CD4-positive, alpha-beta T cell treated with Interleukin-4 for 4 hours (primary cell): ENCODE results near the gene EARS2.
A peak's percentile ranks its signal among the peaks of the same experiment; 100 is the strongest.

Source experiments
- DNase-seq: peaks from one replicate; pipeline ENCODE4 v3.0.0-alpha.2; 2020

EARS2 gene

GRCh38 chr16:23504453-23505179 is 52.5 kb downstream of the EARS2 start:
- peak; percentile 78 for DNase-seq

- DNase-seq, result peak; percentile 43
These were observed 53.1 kb downstream of the EARS2 start for GRCh38 chr16:23504076-23504452.

- DNase-seq, result no peak
These were observed 54.7 kb downstream of the EARS2 start for GRCh38 chr16:23502466-23502865.

- DNase-seq, result no peak
These were observed 55.9 kb downstream of the EARS2 start for GRCh38 chr16:23501291-23501690.

GRCh38 chr16:23500862-23501225 is 56.3 kb downstream of the EARS2 start:
- no peak for DNase-seq

- no peak for DNase-seq
These were observed 56.8 kb downstream of the EARS2 start for GRCh38 chr16:23500212-23500861.

GRCh38 chr16:23499801-23500200 is 57.3 kb downstream of the EARS2 start:
- DNase-seq, result no peak

GRCh38 chr16:23498863-23499262 is 58.3 kb downstream of the EARS2 start:
- DNase-seq, result no peak

- no peak for DNase-seq
These were observed 59.6 kb downstream of the EARS2 start for GRCh38 chr16:23497543-23497868.

GRCh38 chr16:23496821-23497542 is 60.2 kb downstream of the EARS2 start:
- DNase-seq, result no peak

GRCh38 chr16:23495671-23496070 is 61.5 kb downstream of the EARS2 start:
- DNase-seq, result no peak

- no peak for DNase-seq
These were observed 63.0 kb downstream of the EARS2 start for GRCh38 chr16:23494188-23494587.

- no peak for DNase-seq
These were observed 65.4 kb downstream of the EARS2 start for GRCh38 chr16:23491490-23492391.

GRCh38 chr16:23486480-23486879 is 70.7 kb downstream of the EARS2 start:
- no peak for DNase-seq

GRCh38 chr16:23485841-23486240 is 71.3 kb downstream of the EARS2 start:
- no peak for DNase-seq

- DNase-seq, result no peak
These were observed 71.9 kb downstream of the EARS2 start for GRCh38 chr16:23485257-23485614.

- DNase-seq, result no peak
These were observed 72.5 kb downstream of the EARS2 start for GRCh38 chr16:23484510-23485256.

GRCh38 chr16:23483492-23483891 is 73.7 kb downstream of the EARS2 start:
- peak; percentile 30 for DNase-seq

- peak; percentile 78 for DNase-seq
These were observed 74.4 kb downstream of the EARS2 start for GRCh38 chr16:23482778-23483177.

GRCh38 chr16:23480257-23480656 is 76.9 kb downstream of the EARS2 start:
- no peak for DNase-seq

- no peak for DNase-seq
These were observed 78.0 kb downstream of the EARS2 start for GRCh38 chr16:23479138-23479537.

GRCh38 chr16:23478566-23478965 is 78.6 kb downstream of the EARS2 start:
- DNase-seq, result no peak

- no peak for DNase-seq
These were observed 80.9 kb downstream of the EARS2 start for GRCh38 chr16:23476289-23476688.
